ENCODE results near the gene CMIP. TPM values are rescaled to one million over a fixed set of nuclear protein-coding genes. Genes with fewer than 3 reads are reported as not detected.

CMIP gene
- total RNA-seq, 4 donors from 2014 or later: 16.7 to 104 (median 43.6) TPM

DNA sequence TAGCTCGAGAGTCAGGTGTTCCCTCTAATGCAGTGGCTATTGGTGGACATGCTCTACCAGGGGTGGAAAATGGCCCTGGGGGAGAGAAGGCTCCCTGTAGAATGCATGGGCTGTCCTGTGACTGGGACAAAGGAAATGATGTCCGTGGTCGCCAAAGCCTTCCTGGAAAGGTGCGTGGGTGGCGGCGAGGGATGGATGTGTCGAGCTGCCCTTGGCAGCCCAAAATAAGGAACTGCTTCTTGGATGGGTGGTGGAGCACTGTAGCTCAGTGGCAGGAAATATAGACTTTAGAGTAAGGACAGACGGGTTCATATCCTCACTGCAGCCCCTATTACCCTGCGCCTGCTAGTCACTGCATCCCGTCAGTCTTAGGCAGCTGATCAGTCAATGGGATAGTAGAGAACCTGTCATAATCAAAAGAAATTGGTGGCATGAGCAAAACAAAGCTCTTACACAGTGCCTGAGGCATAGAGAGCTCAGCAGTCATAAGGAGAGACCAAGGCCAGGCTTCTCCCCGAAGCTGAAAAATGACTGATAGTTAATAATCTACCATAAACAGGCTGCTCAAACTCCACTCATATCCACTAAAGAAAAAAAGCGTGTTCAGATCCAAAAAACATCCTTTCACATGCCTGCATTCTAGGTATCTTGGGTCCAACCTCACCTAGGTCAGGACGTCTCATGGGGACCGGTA is 211.0 kb downstream of the CMIP start:
- Histone ChIP-seq H3K9me3 (no peaks in the 10 kb centered on the region), H3K4me3 (no peak overlapping the region), H3K27me3 (no peaks in the 10 kb centered on the region), H3K27ac (no peak overlapping the region), H3K36me3 (no peaks in the 10 kb centered on the region), H3K4me1 (peaks cover 0 to 9% of the 10 kb centered on the region in 2 donors)
- DNase-seq: no peak
- TF ChIP-seq POLR2A (IDR thresholded peaks at IDR 0.05): no peak
- TF ChIP-seq, protein P1, sequence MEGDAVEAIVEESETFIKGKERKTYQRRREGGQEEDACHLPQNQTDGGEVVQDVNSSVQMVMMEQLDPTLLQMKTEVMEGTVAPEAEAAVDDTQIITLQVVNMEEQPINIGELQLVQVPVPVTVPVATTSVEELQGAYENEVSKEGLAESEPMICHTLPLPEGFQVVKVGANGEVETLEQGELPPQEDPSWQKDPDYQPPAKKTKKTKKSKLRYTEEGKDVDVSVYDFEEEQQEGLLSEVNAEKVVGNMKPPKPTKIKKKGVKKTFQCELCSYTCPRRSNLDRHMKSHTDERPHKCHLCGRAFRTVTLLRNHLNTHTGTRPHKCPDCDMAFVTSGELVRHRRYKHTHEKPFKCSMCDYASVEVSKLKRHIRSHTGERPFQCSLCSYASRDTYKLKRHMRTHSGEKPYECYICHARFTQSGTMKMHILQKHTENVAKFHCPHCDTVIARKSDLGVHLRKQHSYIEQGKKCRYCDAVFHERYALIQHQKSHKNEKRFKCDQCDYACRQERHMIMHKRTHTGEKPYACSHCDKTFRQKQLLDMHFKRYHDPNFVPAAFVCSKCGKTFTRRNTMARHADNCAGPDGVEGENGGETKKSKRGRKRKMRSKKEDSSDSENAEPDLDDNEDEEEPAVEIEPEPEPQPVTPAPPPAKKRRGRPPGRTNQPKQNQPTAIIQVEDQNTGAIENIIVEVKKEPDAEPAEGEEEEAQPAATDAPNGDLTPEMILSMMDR (IDR thresholded peaks at IDR 0.05): no peak
- intact Hi-C loops (cut with DNase I; ENCODE audit: low total_unique reads): no loop called here

- intact Hi-C loops (cut with DNase I; ENCODE audit: low total_unique reads): no loop called here
- no peaks in the 10 kb centered on the region for H3K27me3 ChIP-seq
- no peak for TF ChIP-seq POLR2A (IDR thresholded peaks at IDR 0.05)
- TF ChIP-seq, protein P1 (IDR thresholded peaks at IDR 0.05): no peak
- H3K36me3 ChIP-seq: no peaks in the 10 kb centered on the region
- no peak for DNase-seq
- peaks cover 0 to 8% of the 10 kb centered on the region in 2 donors for H3K4me1 ChIP-seq
- no peaks in the 10 kb centered on the region for H3K9me3 ChIP-seq
- no peak overlapping the region for H3K4me3 ChIP-seq
- no peak overlapping the region for H3K27ac ChIP-seq
Observed at GRCh38 chr16:81657224-81657623, 212.6 kb downstream of the CMIP start.

- H3K4me3 ChIP-seq: no peak overlapping the region
- no peaks in the 10 kb centered on the region for H3K27me3 ChIP-seq
- H3K4me1 ChIP-seq: peaks cover 0 to 3% of the 10 kb centered on the region in 2 donors
- H3K9me3 ChIP-seq: no peaks in the 10 kb centered on the region
- H3K27ac ChIP-seq: no peak overlapping the region
- intact Hi-C loops (cut with DNase I; ENCODE audit: low total_unique reads): no loop called here
- TF ChIP-seq POLR2A (IDR thresholded peaks at IDR 0.05): no peak
- TF ChIP-seq, protein P1 (IDR thresholded peaks at IDR 0.05): no peak
- DNase-seq: peak in 1 of 2 donors; percentile 30
- no peaks in the 10 kb centered on the region for H3K36me3 ChIP-seq
Observed at GRCh38 chr16:81657781-81658180, 213.2 kb downstream of the CMIP start.

- no peaks in the 10 kb centered on the region for H3K36me3 ChIP-seq
- intact Hi-C loops (cut with DNase I; ENCODE audit: low total_unique reads): no loop called here
- H3K4me1 ChIP-seq: no peaks in the 10 kb centered on the region
- H3K27ac ChIP-seq: no peak overlapping the region
- no peaks in the 10 kb centered on the region for H3K27me3 ChIP-seq
- no peak for TF ChIP-seq POLR2A (IDR thresholded peaks at IDR 0.05)
- TF ChIP-seq, protein P1 (IDR thresholded peaks at IDR 0.05): no peak
- no peak for DNase-seq
- H3K9me3 ChIP-seq: no peaks in the 10 kb centered on the region
- H3K4me3 ChIP-seq: no peak overlapping the region
Observed at GRCh38 chr16:81658373-81658772, 213.8 kb downstream of the CMIP start.

GRCh38 chr16:81659249-81659648 is 214.6 kb downstream of the CMIP start:
- no peak overlapping the region for H3K27ac ChIP-seq

More at GRCh38 chr16:81659249-81659648, 214.6 kb downstream of the CMIP start:
- H3K4me1 ChIP-seq: no peaks in the 10 kb centered on the region
- H3K36me3 ChIP-seq: no peaks in the 10 kb centered on the region
- no peak for TF ChIP-seq POLR2A (IDR thresholded peaks at IDR 0.05)
- TF ChIP-seq, protein P1 (IDR thresholded peaks at IDR 0.05): no peak
- no peak for DNase-seq
- no peak overlapping the region for H3K4me3 ChIP-seq
- no peaks in the 10 kb centered on the region for H3K27me3 ChIP-seq
- intact Hi-C loops (cut with DNase I; ENCODE audit: low total_unique reads): no loop called here
- no peaks in the 10 kb centered on the region for H3K9me3 ChIP-seq
